HepG2 (cell line): ENCODE results near the gene TRAP1. TPM values are rescaled to one million over a fixed set of nuclear protein-coding genes. Genes with fewer than 3 reads are reported as not detected.

ENCODE experiments used
- ARNT2 ChIP-seq: sonication (generic); formaldehyde crosslinking; IDR thresholded peaks from 2 replicates; pipeline ENCODE4 v1.8.0; 2022; ENCODE audit warnings: mild to moderate bottlenecking, low read depth, missing genetic modification reagents, moderate library complexity
- CBX5 ChIP-seq: sonication (generic); formaldehyde crosslinking; IDR thresholded peaks from 2 replicates; pipeline ENCODE4 v1.4.0; 2020; ENCODE audit warnings: missing genetic modification reagents, borderline replicate concordance
- ETV5 ChIP-seq: IDR thresholded peaks from 2 replicates; pipeline ENCODE4 v1.6.1; 2018; ENCODE audit warnings: missing biosample characterization, missing genetic modification reagents, inconsistent platforms, borderline replicate concordance
- KDM3A ChIP-seq: IDR thresholded peaks from 2 replicates; pipeline ENCODE4 v1.6.1; 2018; ENCODE audit warnings: low read depth, missing compliant biosample characterization
- RAD21 ChIP-seq: fragments of 450-650 bp; formaldehyde crosslinking; IDR thresholded peaks from 2 replicates; pipeline ENCODE4 v1.5.0; 2020; ENCODE audit warnings: mild to moderate bottlenecking
- ZBTB1 ChIP-seq: sonication (generic); formaldehyde crosslinking; IDR thresholded peaks from 2 replicates; pipeline ENCODE4 v1.4.0; 2020; ENCODE audit warnings: missing genetic modification reagents, borderline replicate concordance
- ZNF17 ChIP-seq: sonication (generic); formaldehyde crosslinking; IDR thresholded peaks from 2 replicates; pipeline ENCODE4 v1.5.0; 2020; ENCODE audit warnings: mild to moderate bottlenecking, missing genetic modification reagents
- ZNF251 ChIP-seq: sonication (generic); formaldehyde crosslinking; IDR thresholded peaks from 2 replicates; pipeline ENCODE4 v1.9.0; 2021; ENCODE audit warnings: mild to moderate bottlenecking, missing genetic modification reagents
- ZNF260 ChIP-seq: sonication (generic); formaldehyde crosslinking; IDR thresholded peaks from 2 replicates; pipeline ENCODE4 v1.4.0; 2020; ENCODE audit warnings: missing genetic modification reagents, low read depth, mild to moderate bottlenecking, borderline replicate concordance
- ZNF3 ChIP-seq: IDR thresholded peaks from 2 replicates; pipeline ENCODE4 v1.7.0; 2017; ENCODE audit warnings: inconsistent platforms
- ZNF501 ChIP-seq: sonication (generic); formaldehyde crosslinking; IDR thresholded peaks from 2 replicates; pipeline ENCODE4 v1.5.1; 2020; ENCODE audit warnings: mild to moderate bottlenecking, moderate library complexity, missing genetic modification reagents
- ZNF577 ChIP-seq: sonication (generic); formaldehyde crosslinking; IDR thresholded peaks from 2 replicates; pipeline ENCODE4 v1.4.0; 2020; ENCODE audit warnings: mild to moderate bottlenecking, low read depth, missing genetic modification reagents, borderline replicate concordance
- ZNF850 ChIP-seq: sonication (generic); formaldehyde crosslinking; conservative IDR thresholded peaks from 2 replicates; pipeline ENCODE4 v1.9.0; 2021; ENCODE audit warnings: mild to moderate bottlenecking, missing genetic modification reagents
- ZSCAN21 ChIP-seq: sonication (generic); formaldehyde crosslinking; IDR thresholded peaks from 2 replicates; pipeline ENCODE4 v1.8.0; 2022; ENCODE audit warnings: mild to moderate bottlenecking, missing genetic modification reagents, moderate library complexity, borderline replicate concordance
- polyA plus RNA-seq, 8 experiments: library from polyadenylated mRNA; depleted of rRNA in 3 of 8; stranded (reverse) in 7 of 8; unstranded in 1 of 8; fragments of >200 nt; fragmentation: Illumina TruSeq in 4 of 8; extraction: Trizol in 4 of 8; gene quantifications; 2 replicates each; pipeline versions ENCODE4 v1.2.1 to v1.2.3, GENCODE V29; 2011 to 2016; ENCODE audit warnings: low read depth in 4 of 8, missing spikeins in 1 of 8, mixed read lengths in 1 of 8; ENCODE audit not compliant: insufficient read depth in 1 of 8
- total RNA-seq, 5 experiments: library from RNA; depleted of rRNA; stranded (reverse); fragments of >200 nt; fragmentation: Illumina TruSeq; extraction: Trizol; gene quantifications; 2 replicates each; pipeline ENCODE4 v1.2.3, GENCODE V29; 2016; ENCODE audit warnings: low read depth in 1 of 5
- TF ChIP-seq, protein P1 (sequence below): sonication (generic); formaldehyde crosslinking; IDR thresholded peaks from 2 replicates; pipeline ENCODE4 v1.8.0; 2022; ENCODE audit warnings: mild to moderate bottlenecking, missing genetic modification reagents, moderate library complexity
- TF ChIP-seq, protein P2 (sequence below): sonication (generic); formaldehyde crosslinking; IDR thresholded peaks from 2 replicates; pipeline ENCODE4 v1.4.0; 2020; ENCODE audit warnings: missing genetic modification reagents, borderline replicate concordance
- TF ChIP-seq, protein P3 (sequence below): sonication (generic); formaldehyde crosslinking; IDR thresholded peaks from 2 replicates; pipeline ENCODE4 v1.4.0; 2020; ENCODE audit warnings: mild to moderate bottlenecking, missing genetic modification reagents
- TF ChIP-seq, protein P4 (sequence below), 2 experiments: sonication (generic) in 1 of 2; formaldehyde crosslinking in 1 of 2; IDR thresholded peaks; 2 replicates each; pipeline versions ENCODE4 v1.4.0 to v1.6.1; 2018 to 2020; ENCODE audit warnings: missing genetic modification reagents in 2 of 2, borderline replicate concordance in 1 of 2, low read depth in 1 of 2, mild to moderate bottlenecking in 1 of 2, missing biosample characterization in 1 of 2
- TF ChIP-seq, protein P5 (sequence below), 2 experiments: sonication (generic) in 1 of 2; formaldehyde crosslinking in 1 of 2; IDR thresholded peaks; 2 replicates each; pipeline versions ENCODE4 v1.4.0 to v1.6.1; 2016 to 2020; ENCODE audit warnings: borderline replicate concordance in 1 of 2, low read depth in 1 of 2, mild to moderate bottlenecking in 1 of 2, missing genetic modification reagents in 1 of 2

TRAP1 gene
- total and polyA plus RNA-seq, 2 of the 13 experiments (the other 11 are each of a cell fraction or from before 2014, with no cell fraction given): 127 to 240 TPM

DNA sequence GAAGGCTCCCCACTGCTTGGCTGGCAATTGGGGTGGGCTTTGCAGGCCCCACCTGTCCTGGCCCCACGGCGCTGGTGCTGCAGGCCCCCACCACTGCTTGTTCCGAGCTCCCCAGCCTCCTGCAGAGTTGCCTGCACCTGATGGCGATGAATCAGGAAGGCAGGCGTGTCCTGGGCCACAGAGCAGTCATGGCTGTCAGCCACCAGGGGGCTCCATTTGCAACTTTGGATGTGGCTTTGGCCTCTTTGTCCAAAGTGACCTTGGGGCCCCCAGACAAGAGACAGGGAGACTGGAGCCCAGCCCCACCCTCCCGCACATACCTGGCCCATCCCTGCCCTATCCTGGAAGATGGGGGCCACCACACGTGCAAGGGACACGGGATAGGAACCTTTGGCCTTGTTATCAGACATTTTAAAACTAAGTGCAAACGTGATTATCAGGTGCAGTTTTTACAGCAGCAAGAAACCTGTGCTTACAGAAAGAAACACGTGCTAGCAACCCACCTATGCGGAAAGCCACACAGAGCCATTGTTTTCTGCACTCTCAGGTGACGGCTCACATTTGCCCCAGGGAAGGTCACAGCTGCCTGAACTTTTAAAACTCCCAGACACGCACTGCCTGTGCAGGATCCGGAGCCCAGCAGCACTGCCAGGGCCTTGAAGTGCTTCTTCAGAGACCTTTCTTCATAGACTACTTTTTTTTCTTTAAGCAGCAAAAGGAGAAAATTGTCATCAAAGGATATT, 62.9 kb downstream of the TRAP1 start, which contains the start of gene DNASE1 (continued):
- TF ChIP-seq ZBTB1 (CRISPR knock-in tag): no peak
- TF ChIP-seq ZNF260: no peak
- TF ChIP-seq RAD21 (CRISPR knock-in tag): peak; percentile 79
- TF ChIP-seq, protein P1, sequence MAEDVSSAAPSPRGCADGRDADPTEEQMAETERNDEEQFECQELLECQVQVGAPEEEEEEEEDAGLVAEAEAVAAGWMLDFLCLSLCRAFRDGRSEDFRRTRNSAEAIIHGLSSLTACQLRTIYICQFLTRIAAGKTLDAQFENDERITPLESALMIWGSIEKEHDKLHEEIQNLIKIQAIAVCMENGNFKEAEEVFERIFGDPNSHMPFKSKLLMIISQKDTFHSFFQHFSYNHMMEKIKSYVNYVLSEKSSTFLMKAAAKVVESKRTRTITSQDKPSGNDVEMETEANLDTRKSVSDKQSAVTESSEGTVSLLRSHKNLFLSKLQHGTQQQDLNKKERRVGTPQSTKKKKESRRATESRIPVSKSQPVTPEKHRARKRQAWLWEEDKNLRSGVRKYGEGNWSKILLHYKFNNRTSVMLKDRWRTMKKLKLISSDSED: no peak
- TF ChIP-seq ZNF251 (CRISPR knock-in tag): no peak
- TF ChIP-seq ZSCAN21: peak; percentile 67; the same call in 1 of the 2 replicates
- TF ChIP-seq, protein P2, sequence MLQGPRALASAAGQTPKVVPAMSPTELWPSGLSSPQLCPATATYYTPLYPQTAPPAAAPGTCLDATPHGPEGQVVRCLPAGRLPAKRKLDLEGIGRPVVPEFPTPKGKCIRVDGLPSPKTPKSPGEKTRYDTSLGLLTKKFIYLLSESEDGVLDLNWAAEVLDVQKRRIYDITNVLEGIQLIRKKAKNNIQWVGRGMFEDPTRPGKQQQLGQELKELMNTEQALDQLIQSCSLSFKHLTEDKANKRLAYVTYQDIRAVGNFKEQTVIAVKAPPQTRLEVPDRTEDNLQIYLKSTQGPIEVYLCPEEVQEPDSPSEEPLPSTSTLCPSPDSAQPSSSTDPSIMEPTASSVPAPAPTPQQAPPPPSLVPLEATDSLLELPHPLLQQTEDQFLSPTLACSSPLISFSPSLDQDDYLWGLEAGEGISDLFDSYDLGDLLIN (CRISPR knock-in tag): no peak
- peak; percentile 26; the same call in 1 of the 2 replicates for TF ChIP-seq ETV5 (CRISPR knock-in tag)
- TF ChIP-seq ARNT2: no peak
- no peak for TF ChIP-seq KDM3A
- TF ChIP-seq, protein P3, sequence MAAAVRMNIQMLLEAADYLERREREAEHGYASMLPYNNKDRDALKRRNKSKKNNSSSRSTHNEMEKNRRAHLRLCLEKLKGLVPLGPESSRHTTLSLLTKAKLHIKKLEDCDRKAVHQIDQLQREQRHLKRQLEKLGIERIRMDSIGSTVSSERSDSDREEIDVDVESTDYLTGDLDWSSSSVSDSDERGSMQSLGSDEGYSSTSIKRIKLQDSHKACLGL (CRISPR knock-in tag): no peak
- no peak for TF ChIP-seq ZNF17 (CRISPR knock-in tag)
- TF ChIP-seq, protein P4, sequence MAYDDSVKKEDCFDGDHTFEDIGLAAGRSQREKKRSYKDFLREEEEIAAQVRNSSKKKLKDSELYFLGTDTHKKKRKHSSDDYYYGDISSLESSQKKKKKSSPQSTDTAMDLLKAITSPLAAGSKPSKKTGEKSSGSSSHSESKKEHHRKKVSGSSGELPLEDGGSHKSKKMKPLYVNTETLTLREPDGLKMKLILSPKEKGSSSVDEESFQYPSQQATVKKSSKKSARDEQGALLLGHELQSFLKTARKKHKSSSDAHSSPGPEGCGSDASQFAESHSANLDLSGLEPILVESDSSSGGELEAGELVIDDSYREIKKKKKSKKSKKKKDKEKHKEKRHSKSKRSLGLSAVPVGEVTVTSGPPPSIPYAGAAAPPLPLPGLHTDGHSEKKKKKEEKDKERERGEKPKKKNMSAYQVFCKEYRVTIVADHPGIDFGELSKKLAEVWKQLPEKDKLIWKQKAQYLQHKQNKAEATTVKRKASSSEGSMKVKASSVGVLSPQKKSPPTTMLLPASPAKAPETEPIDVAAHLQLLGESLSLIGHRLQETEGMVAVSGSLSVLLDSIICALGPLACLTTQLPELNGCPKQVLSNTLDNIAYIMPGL (CRISPR knock-in tag; IDR thresholded peaks at IDR 0.05; ENCODE audit: borderline replicate concordance in 1 of 2, low read depth in 1 of 2): peak; percentile 59; a peak in 2 of 4 replicates
- TF ChIP-seq, protein P5, sequence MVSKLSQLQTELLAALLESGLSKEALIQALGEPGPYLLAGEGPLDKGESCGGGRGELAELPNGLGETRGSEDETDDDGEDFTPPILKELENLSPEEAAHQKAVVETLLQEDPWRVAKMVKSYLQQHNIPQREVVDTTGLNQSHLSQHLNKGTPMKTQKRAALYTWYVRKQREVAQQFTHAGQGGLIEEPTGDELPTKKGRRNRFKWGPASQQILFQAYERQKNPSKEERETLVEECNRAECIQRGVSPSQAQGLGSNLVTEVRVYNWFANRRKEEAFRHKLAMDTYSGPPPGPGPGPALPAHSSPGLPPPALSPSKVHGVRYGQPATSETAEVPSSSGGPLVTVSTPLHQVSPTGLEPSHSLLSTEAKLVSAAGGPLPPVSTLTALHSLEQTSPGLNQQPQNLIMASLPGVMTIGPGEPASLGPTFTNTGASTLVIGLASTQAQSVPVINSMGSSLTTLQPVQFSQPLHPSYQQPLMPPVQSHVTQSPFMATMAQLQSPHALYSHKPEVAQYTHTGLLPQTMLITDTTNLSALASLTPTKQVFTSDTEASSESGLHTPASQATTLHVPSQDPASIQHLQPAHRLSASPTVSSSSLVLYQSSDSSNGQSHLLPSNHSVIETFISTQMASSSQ (IDR thresholded peaks at IDR 0.05; ENCODE audit: low read depth): no peak
- TF ChIP-seq, protein P5 (CRISPR knock-in tag; IDR thresholded peaks at IDR 0.05; ENCODE audit: borderline replicate concordance): peak; percentile 45; the same call in 1 of the 2 replicates
- 0 out of 2 replicates have a peak, but pooled peaks have one; percentile 55 for TF ChIP-seq CBX5 (CRISPR knock-in tag)
- TF ChIP-seq ZNF3 (CRISPR knock-in tag): no peak
- TF ChIP-seq ZNF577: no peak
- no peak for TF ChIP-seq ZNF850
- TF ChIP-seq ZNF501 (CRISPR knock-in tag): no peak
